Endothelial cell of umbilical vein (primary cell): ENCODE measurements around the gene REPS2. TPM values are rescaled to one million over a fixed set of nuclear protein-coding genes. Genes with fewer than 3 reads are reported as not detected.

Source experiments
- BruUV-seq: library from RNA; stranded (reverse); fragments of 400-500 nt; replicated peaks from 2 replicates; lab custom pipeline; 2021; lab: Mats Ljungman, UMichigan
- CTCF ChIA-PET: fragments of 300-600, 350-600 bp; sonication (Branson Sonifier 250); formaldehyde crosslinking; loops from one replicate; lab custom pipeline; 2021; ENCODE audit warnings: antibody characterized with exemption, inconsistent platforms; lab: Charles Lee
- POLR2A ChIA-PET: fragments of 300-600, 350-600 bp; sonication (Branson Sonifier 250); formaldehyde crosslinking; loops from one replicate; lab custom pipeline; 2021; ENCODE audit warnings: antibody characterized with exemption, inconsistent platforms; lab: Charles Lee
- DNase-seq: peaks from one replicate; pipeline ENCODE4 v3.0.0-alpha.2; 2011; ENCODE audit warnings: low read depth, low spot score
- FAIRE-seq: peaks from 2 replicates; lab custom pipeline; 2011; peaks lifted over from hg19 to GRCh38; lab: Jason Lieb, UNC
- H2AFZ ChIP-seq: 2 replicates; pipeline ENCODE4 v1.6.0; 2012; ENCODE audit warnings: low read depth, low read length, control low read depth, inconsistent platforms
- H3K27ac ChIP-seq: 2 replicates; pipeline ENCODE4 v1.5.1; 2011; ENCODE audit warnings: low read depth, mild to moderate bottlenecking, control low read depth, low read length, moderate library complexity; ENCODE audit not compliant: insufficient read depth
- H3K27me3 ChIP-seq, 2 experiments: 2 replicates each; pipeline versions ENCODE4 v1.6.0 to v1.6.1; 2011; ENCODE audit warnings: low read length in 2 of 2, mixed read lengths in 1 of 2; ENCODE audit not compliant: control insufficient read depth in 2 of 2, insufficient read depth in 2 of 2
- H3K36me3 ChIP-seq, 2 experiments: 2 replicates in 1 of 2; 3 replicates in 1 of 2; pipeline ENCODE4 v1.5.1; 2011; ENCODE audit warnings: low read length in 2 of 2, mild to moderate bottlenecking in 1 of 2, moderate library complexity in 1 of 2; ENCODE audit not compliant: control insufficient read depth in 2 of 2, insufficient read depth in 2 of 2; ENCODE audit errors: extremely low read depth in 1 of 2
- H3K4me1 ChIP-seq: 3 replicates; pipeline ENCODE4 v1.5.1; 2011; ENCODE audit warnings: mild to moderate bottlenecking, low read length; ENCODE audit not compliant: control insufficient read depth, insufficient read depth; ENCODE audit errors: extremely low read depth
- H3K4me2 ChIP-seq: 2 replicates; pipeline ENCODE4 v1.6.1; 2011; ENCODE audit warnings: low read length, control low read depth, mixed read lengths; ENCODE audit not compliant: insufficient read depth
- H3K4me3 ChIP-seq, 3 experiments: fragments of 200-600 bp in 1 of 3; sonication (generic), shearing (Covaris generic) in 1 of 3; replicated peaks in 1 of 3; 2 replicates each; pipeline ENCODE4 v1.5.1; 2011 to 2016; ENCODE audit warnings: control low read depth in 3 of 3, low read length in 3 of 3, mild to moderate bottlenecking in 2 of 3, inconsistent platforms in 1 of 3, low read depth in 1 of 3, moderate library complexity in 1 of 3; ENCODE audit not compliant: insufficient read depth in 1 of 3
- H3K79me2 ChIP-seq: 2 replicates; pipeline ENCODE4 v1.6.0; 2012; ENCODE audit warnings: low read length, inconsistent platforms; ENCODE audit not compliant: control insufficient read depth, insufficient read depth
- H3K9ac ChIP-seq: replicated peaks from 2 replicates; pipeline ENCODE3; 2011; ENCODE audit warnings: low read length, control low read depth; ENCODE audit not compliant: insufficient read depth; ENCODE audit errors: extremely low read depth
- H3K9me1 ChIP-seq: replicated peaks from 3 replicates; pipeline ENCODE4 v1.6.0; 2011; ENCODE audit warnings: mild to moderate bottlenecking, low read length; ENCODE audit not compliant: control insufficient read depth, insufficient read depth; ENCODE audit errors: extremely low read depth
- H3K9me3 ChIP-seq: replicated peaks from 2 replicates; pipeline ENCODE4 v1.5.1; 2012; ENCODE audit warnings: low read length, inconsistent platforms; ENCODE audit not compliant: control insufficient read depth, insufficient read depth
- H4K20me1 ChIP-seq: replicated peaks from 2 replicates; pipeline ENCODE3; 2011; ENCODE audit warnings: mild to moderate bottlenecking, low read length; ENCODE audit not compliant: control insufficient read depth, insufficient read depth; ENCODE audit errors: extremely low read depth
- CTCF ChIP-seq, 2 donors: IDR thresholded peaks; 1 replicate in 1 of 2; 2 replicates in 1 of 2; pipeline ENCODE4 v1.5.1; 2011; ENCODE audit warnings: low read length in 2 of 2, mild to moderate bottlenecking in 2 of 2, moderate library complexity in 2 of 2, control low read depth in 1 of 2, inconsistent platforms in 1 of 2, low read depth in 1 of 2; ENCODE audit not compliant: insufficient read depth in 1 of 2; ENCODE audit errors: extremely low read depth in 1 of 2
- EZH2 ChIP-seq: IDR thresholded peaks from 2 replicates; pipeline ENCODE4 v1.6.1; 2012; ENCODE audit warnings: borderline replicate concordance, low read depth, mild to moderate bottlenecking, moderate library complexity, low read length, inconsistent platforms; ENCODE audit not compliant: severe bottlenecking
- FOS ChIP-seq: IDR thresholded peaks from 2 replicates; pipeline ENCODE4 v1.6.1; 2011; ENCODE audit warnings: mild to moderate bottlenecking, low read length, moderate library complexity, borderline replicate concordance; ENCODE audit not compliant: insufficient read depth
- JUN ChIP-seq: IDR thresholded peaks from 2 replicates; pipeline ENCODE4 v1.6.1; 2011; ENCODE audit warnings: borderline replicate concordance, low read depth; ENCODE audit not compliant: insufficient read length, insufficient read depth
- MAX ChIP-seq: IDR thresholded peaks from 2 replicates; pipeline ENCODE4 v1.6.1; 2011; ENCODE audit not compliant: insufficient read depth, insufficient read length
- MYC ChIP-seq: IDR thresholded peaks from one replicate; pipeline ENCODE4 v1.6.1; 2011; ENCODE audit warnings: mild to moderate bottlenecking, low read depth, low read length
- POLR2A ChIP-seq: IDR thresholded peaks from 2 replicates; pipeline ENCODE4 v1.6.1; 2012; ENCODE audit warnings: low read depth, mild to moderate bottlenecking, control low read depth, low read length
- POLR2AphosphoS5 ChIP-seq: IDR thresholded peaks from 2 replicates; pipeline ENCODE4 v1.6.1; 2012; ENCODE audit warnings: low read depth, mild to moderate bottlenecking, control low read depth, low read length, moderate library complexity; ENCODE audit not compliant: insufficient read depth
- dilution Hi-C: fragments of 300-500 bp; cut with MboI; formaldehyde crosslinking; loops from one replicate; pipeline ENCODE4 v1.15.0; 2019; ENCODE audit warnings: low sequenced_read_pairs; ENCODE audit not compliant: extremely low pct_ligation_motif_present
- intact Hi-C: fragments of 100-400 bp; cut with micrococcal nuclease; formaldehyde crosslinking; loops from one replicate; pipeline ENCODE4 v1.10.0; 2022
- polyA plus RNA-seq, 4 experiments: library from polyadenylated mRNA; depleted of rRNA in 3 of 4; stranded (reverse) in 3 of 4; unstranded in 1 of 4; fragments of >200 nt; gene quantifications; 2 replicates each; pipeline versions ENCODE4 v1.2.1 to v1.2.3, GENCODE V29; 2011 to 2012; ENCODE audit warnings: missing spikeins in 1 of 4
- total RNA-seq: library from RNA; stranded (reverse); gene quantifications from 2 replicates; pipeline ENCODE4 v1.2.3, GENCODE V29; 2021

Gene REPS2
- total and polyA plus RNA-seq, 2 donors (not counting 3 experiments of a cell fraction or from before 2014, with no cell fraction given): 0.91 to 2.6 TPM

GRCh38 chrX:16981980-16982379 is 35.5 kb downstream of the REPS2 start:
- FAIRE-seq: no peak
- CTCF ChIA-PET: no interaction called here

More at GRCh38 chrX:16981980-16982379, 35.5 kb downstream of the REPS2 start:
- Histone ChIP-seq H3K79me2 (no peaks in the 10 kb centered on the region), H2AFZ (no peak overlapping the region), H4K20me1 (no peaks in the 10 kb centered on the region), H3K9me1 (no peaks in the 10 kb centered on the region), H3K36me3 (no peaks in the 10 kb centered on the region), H3K27ac (no peak overlapping the region), H3K9ac (no peak overlapping the region), H3K9me3 (no peaks in the 10 kb centered on the region), H3K4me1 (no peaks in the 10 kb centered on the region), H3K4me3 (no peak overlapping the region), H3K27me3 (no peaks in the 10 kb centered on the region), H3K4me2 (no peak overlapping the region)
- no TSS peak for BruUV-seq
- dilution Hi-C loops (no loop called here), intact Hi-C loops (no loop called here)
- no peak for DNase-seq
- TF ChIP-seq POLR2A (no peak), CTCF (IDR thresholded peaks at IDR 0.05; ENCODE audit: extremely low read depth in 1 of 2, insufficient read depth in 1 of 2, low read depth in 1 of 2, low read length in 2 of 2) (no peak), FOS (no peak), EZH2 (no peak), MYC (no peak), MAX (no peak), JUN (no peak), POLR2AphosphoS5 (no peak)
- POLR2A ChIA-PET: no interaction called here
